ENCODE measurements around the gene COL15A1.

DNA sequence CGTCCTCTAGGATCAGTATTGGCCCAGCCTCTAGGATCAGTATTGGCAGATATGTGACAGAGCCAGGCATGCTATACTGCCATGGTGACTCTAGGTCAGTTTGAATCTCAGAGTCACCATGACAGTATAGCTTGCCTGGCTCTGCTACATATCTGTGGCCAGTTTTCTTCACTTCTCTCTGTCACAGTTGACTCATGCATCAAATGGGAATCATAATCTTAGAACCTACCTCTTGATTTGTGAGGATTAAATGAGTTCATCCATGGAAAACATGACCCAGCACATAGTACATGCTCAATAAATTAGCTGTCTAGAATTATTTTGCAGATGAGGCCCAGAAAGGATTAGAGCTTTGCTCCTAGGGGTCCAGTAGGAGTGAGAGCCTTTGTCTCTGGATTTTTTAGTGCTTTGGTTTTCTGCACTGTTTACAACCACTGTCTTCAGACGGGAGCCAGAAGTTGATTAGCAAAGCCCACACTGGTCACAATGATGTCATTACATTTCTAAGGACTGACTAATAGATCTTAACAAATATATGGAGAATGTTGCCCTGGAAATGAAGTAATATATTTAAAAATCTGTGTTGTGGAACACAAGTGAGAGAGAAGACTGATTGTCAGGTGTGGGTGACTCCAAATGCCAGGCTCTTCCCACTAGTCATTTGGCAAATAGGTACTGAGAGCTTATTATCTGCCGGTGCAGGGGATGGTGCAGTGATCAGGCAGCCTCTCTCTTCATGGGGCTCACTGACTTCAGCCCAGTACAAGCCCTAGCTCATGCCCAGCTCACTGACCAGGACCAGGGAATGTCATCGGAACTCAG lies 76.0 kb downstream of the COL15A1 start:
- no peak for TF ChIP-seq SP1 (IDR thresholded peaks at IDR 0.05)
- no peak for TF ChIP-seq TARDBP (IDR thresholded peaks at IDR 0.05)
- no peak for TF ChIP-seq BHLHE40 (IDR thresholded peaks at IDR 0.05; ENCODE audit: borderline replicate concordance)
- TF ChIP-seq FOXM1 (IDR thresholded peaks at IDR 0.05; ENCODE audit: borderline replicate concordance), result no peak
- TF ChIP-seq ARNT (IDR thresholded peaks at IDR 0.05), result no peak
- no peak for TF ChIP-seq SUZ12 (IDR thresholded peaks at IDR 0.05)
- TF ChIP-seq ELF4 (IDR thresholded peaks at IDR 0.05), result no peak
- TF ChIP-seq, protein P1, sequence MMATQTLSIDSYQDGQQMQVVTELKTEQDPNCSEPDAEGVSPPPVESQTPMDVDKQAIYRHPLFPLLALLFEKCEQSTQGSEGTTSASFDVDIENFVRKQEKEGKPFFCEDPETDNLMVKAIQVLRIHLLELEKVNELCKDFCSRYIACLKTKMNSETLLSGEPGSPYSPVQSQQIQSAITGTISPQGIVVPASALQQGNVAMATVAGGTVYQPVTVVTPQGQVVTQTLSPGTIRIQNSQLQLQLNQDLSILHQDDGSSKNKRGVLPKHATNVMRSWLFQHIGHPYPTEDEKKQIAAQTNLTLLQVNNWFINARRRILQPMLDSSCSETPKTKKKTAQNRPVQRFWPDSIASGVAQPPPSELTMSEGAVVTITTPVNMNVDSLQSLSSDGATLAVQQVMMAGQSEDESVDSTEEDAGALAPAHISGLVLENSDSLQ (IDR thresholded peaks at IDR 0.05), result no peak
- TF ChIP-seq FOXK2 (IDR thresholded peaks at IDR 0.05), result no peak
- TF ChIP-seq NFRKB (IDR thresholded peaks at IDR 0.05), result no peak
- no peak for TF ChIP-seq ZNF384 (IDR thresholded peaks at IDR 0.05)
- no peak for TF ChIP-seq CTBP1 (IDR thresholded peaks at IDR 0.05; ENCODE audit: borderline replicate concordance)
